Esophagus squamous epithelium (tissue), 5 donors: ENCODE results near the gene PRKAR1B. TPM values are rescaled to one million over a fixed set of nuclear protein-coding genes. Genes with fewer than 3 reads are reported as not detected.

ENCODE experiments used
- DNase-seq: peaks from one replicate; lab custom pipeline; 2025; lab: John Stamatoyannopoulos, UW
- H3K27ac ChIP-seq, 4 donors: fragments of 200-600 bp; sonication (generic); one replicate each; pipeline ENCODE4 v1.5.1; 2016 to 2019; ENCODE audit warnings: mild to moderate bottlenecking in 1 of 4
- H3K27me3 ChIP-seq, 4 donors: fragments of 200-600 bp; sonication (generic); 1 replicate in 3 of 4; 2 replicates in 1 of 4; pipeline versions ENCODE4 v1.5.1 to v1.6.0; 2017 to 2021; ENCODE audit warnings: antibody characterized with exemption in 1 of 4
- H3K36me3 ChIP-seq, 3 donors: fragments of 200-600 bp; sonication (generic); one replicate each; pipeline ENCODE4 v1.5.1; 2016 to 2019
- H3K4me1 ChIP-seq, 3 donors: fragments of 200-600 bp; sonication (generic); one replicate each; pipeline ENCODE4 v1.5.1; 2017 to 2019
- H3K4me3 ChIP-seq, 4 donors: fragments of 200-600 bp; sonication (generic); 1 replicate in 3 of 4; 2 replicates in 1 of 4; pipeline ENCODE4 v1.5.1; 2016 to 2019; ENCODE audit warnings: mild to moderate bottlenecking in 2 of 4, moderate library complexity in 1 of 4
- H3K9me3 ChIP-seq, 3 donors: fragments of 200-600 bp; sonication (generic); one replicate each; pipeline ENCODE4 v1.5.1; 2016 to 2019
- POLR2A ChIP-seq, 4 donors: fragments of 450-650 bp; IDR thresholded peaks; one replicate each; pipeline ENCODE4 v1.6.1; 2017; ENCODE audit warnings: antibody characterized with exemption in 4 of 4, mild to moderate bottlenecking in 4 of 4, moderate library complexity in 3 of 4
- WGBS, 2 donors: methylation state at CpG; one replicate each; pipeline ENCODE4 v1.1.5; 2018; 5-methylcytosine and 5-hydroxymethylcytosine counted together
- intact Hi-C: fragments of 100-400 bp; cut with DNase I; formaldehyde crosslinking; loops from one replicate; pipeline ENCODE4 v1.15.0; 2022
- total RNA-seq, 4 donors: library from RNA; depleted of rRNA; stranded (reverse); fragments of >200 nt; gene quantifications; one replicate each; pipeline ENCODE4 v1.1.0, GENCODE V29; 2016
- TF ChIP-seq, protein P1 (sequence below), 6 experiments: fragments of 450-650 bp in 4 of 6; fragments of 200-600 bp in 2 of 6; sonication (generic) in 2 of 6; IDR thresholded peaks; one replicate each; pipeline ENCODE4 v1.5.1; 2016 to 2019; ENCODE audit warnings: antibody characterized with exemption in 6 of 6, mild to moderate bottlenecking in 4 of 6, moderate library complexity in 4 of 6
- donor health status: DM: yes; HTN: yes; CAD: no.

PRKAR1B gene
- total RNA-seq, 4 donors from 2014 or later: 10.2 to 13.1 (median 12.5) TPM

DNA sequence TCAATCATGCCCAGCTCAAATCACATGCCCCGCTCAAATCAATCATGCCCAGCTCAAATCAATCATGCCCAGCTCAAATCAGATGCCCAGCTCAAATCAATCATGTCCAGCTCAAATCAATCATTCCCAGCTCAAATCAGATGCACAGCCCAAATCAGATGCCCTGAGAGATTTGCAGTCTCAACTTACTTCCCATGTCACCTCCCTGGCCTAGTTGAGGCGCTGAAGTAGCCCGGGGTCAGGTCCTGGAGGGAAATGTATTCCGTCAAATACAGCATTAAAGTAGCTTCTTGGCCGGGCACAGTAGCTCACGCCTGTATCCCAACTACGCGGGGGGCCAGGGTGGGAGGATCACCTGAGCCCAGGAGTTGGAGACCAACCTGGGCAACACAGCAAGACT lies 15.7 kb upstream of the PRKAR1B start:
- no peaks in the 10 kb centered on the region for H3K27me3 ChIP-seq
- 83% methylated on average over 7 of the region's 8 CpGs; no CpG with 5 or more reads in 1 of the 2 donors for WGBS, 2 donors
- no peak for DNase-seq
- TF ChIP-seq POLR2A (IDR thresholded peaks at IDR 0.05): no peak
- TF ChIP-seq, protein P1, sequence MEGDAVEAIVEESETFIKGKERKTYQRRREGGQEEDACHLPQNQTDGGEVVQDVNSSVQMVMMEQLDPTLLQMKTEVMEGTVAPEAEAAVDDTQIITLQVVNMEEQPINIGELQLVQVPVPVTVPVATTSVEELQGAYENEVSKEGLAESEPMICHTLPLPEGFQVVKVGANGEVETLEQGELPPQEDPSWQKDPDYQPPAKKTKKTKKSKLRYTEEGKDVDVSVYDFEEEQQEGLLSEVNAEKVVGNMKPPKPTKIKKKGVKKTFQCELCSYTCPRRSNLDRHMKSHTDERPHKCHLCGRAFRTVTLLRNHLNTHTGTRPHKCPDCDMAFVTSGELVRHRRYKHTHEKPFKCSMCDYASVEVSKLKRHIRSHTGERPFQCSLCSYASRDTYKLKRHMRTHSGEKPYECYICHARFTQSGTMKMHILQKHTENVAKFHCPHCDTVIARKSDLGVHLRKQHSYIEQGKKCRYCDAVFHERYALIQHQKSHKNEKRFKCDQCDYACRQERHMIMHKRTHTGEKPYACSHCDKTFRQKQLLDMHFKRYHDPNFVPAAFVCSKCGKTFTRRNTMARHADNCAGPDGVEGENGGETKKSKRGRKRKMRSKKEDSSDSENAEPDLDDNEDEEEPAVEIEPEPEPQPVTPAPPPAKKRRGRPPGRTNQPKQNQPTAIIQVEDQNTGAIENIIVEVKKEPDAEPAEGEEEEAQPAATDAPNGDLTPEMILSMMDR (IDR thresholded peaks at IDR 0.05): no peak
- intact Hi-C loops: no loop called here
- peak overlapping the region in 2 of 4 donors; percentile 42 to 51 for H3K27ac ChIP-seq
- no peaks in the 10 kb centered on the region for H3K9me3 ChIP-seq
- no peak overlapping the region for H3K4me3 ChIP-seq
- peaks cover 13 to 57% (median 17%) of the 10 kb centered on the region in 3 donors for H3K36me3 ChIP-seq
- peaks cover 0 to 19% (median 0%) of the 10 kb centered on the region in 3 donors for H3K4me1 ChIP-seq

DNA sequence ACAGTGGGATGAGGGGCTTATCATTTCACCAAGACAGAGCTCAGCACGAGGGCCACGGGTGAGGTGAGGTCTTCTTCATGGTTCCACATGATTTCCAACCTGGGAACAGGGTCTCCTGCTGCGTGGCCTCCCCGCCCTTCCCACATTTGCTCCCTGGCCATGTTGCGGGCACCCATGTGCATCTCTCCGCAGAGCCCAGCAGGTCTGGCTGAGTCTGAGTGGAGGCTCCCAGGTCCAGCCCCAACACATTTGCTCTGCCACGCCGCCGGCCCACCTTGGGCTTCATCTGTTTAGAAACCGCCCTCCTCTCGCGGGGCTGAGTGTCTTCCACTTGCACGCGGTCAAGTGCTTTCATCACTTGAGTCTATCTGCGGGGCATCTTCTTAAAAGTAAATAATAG lies 14.8 kb upstream of the PRKAR1B start:
- Histone ChIP-seq H3K27me3 (no peaks in the 10 kb centered on the region), H3K36me3 (peaks cover 13 to 57% (median 17%) of the 10 kb centered on the region in 3 donors), H3K4me3 (no peak overlapping the region), H3K9me3 (no peaks in the 10 kb centered on the region), H3K4me1 (peaks cover 0 to 19% (median 0%) of the 10 kb centered on the region in 3 donors), H3K27ac (no peak overlapping the region)
- intact Hi-C loops: no loop called here
- no peak for DNase-seq
- TF ChIP-seq, protein P1 (IDR thresholded peaks at IDR 0.05): no peak
- no peak for TF ChIP-seq POLR2A (IDR thresholded peaks at IDR 0.05)
- WGBS, 2 donors: 88 to 96% methylated on average over 12 to 13 of the region's 15 CpGs

DNA sequence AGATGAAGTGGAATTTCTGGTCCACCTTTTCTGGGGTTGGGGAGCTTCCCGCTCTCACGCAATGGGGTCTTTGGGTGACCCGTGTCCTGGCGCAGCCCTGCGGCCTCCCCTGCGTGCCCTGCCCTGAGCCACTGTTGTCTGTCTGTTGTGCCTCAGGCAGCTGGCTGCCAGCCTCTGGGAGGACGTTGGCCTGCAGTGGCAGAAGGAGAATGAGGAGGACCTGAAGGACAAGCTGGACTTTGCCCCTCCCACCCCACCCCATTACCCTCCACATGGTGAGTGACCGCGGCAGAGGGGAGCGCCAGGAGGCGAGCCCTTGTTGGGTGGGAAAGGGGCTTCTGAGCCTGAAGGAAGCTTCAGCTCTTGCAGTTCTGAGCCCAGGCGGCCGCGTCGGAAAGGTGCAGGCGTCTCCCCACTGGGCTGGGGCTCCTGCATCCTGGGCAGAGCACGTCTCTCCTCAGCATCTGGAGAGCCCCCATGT lies 14.2 kb upstream of the PRKAR1B start:
- H3K9me3 ChIP-seq: no peaks in the 10 kb centered on the region
- WGBS, 2 donors: 98 to 100% methylated on average over 1 to 8 of the region's 17 CpGs
- H3K27ac ChIP-seq: no peak overlapping the region
- no peaks in the 10 kb centered on the region for H3K27me3 ChIP-seq
- H3K4me3 ChIP-seq: no peak overlapping the region
- peaks cover 0 to 19% (median 0%) of the 10 kb centered on the region in 3 donors for H3K4me1 ChIP-seq
- intact Hi-C loops: no loop called here
- DNase-seq: no peak
- peaks cover 13 to 57% (median 17%) of the 10 kb centered on the region in 3 donors for H3K36me3 ChIP-seq
- TF ChIP-seq, protein P1 (IDR thresholded peaks at IDR 0.05): no peak
- no peak for TF ChIP-seq POLR2A (IDR thresholded peaks at IDR 0.05)

DNA sequence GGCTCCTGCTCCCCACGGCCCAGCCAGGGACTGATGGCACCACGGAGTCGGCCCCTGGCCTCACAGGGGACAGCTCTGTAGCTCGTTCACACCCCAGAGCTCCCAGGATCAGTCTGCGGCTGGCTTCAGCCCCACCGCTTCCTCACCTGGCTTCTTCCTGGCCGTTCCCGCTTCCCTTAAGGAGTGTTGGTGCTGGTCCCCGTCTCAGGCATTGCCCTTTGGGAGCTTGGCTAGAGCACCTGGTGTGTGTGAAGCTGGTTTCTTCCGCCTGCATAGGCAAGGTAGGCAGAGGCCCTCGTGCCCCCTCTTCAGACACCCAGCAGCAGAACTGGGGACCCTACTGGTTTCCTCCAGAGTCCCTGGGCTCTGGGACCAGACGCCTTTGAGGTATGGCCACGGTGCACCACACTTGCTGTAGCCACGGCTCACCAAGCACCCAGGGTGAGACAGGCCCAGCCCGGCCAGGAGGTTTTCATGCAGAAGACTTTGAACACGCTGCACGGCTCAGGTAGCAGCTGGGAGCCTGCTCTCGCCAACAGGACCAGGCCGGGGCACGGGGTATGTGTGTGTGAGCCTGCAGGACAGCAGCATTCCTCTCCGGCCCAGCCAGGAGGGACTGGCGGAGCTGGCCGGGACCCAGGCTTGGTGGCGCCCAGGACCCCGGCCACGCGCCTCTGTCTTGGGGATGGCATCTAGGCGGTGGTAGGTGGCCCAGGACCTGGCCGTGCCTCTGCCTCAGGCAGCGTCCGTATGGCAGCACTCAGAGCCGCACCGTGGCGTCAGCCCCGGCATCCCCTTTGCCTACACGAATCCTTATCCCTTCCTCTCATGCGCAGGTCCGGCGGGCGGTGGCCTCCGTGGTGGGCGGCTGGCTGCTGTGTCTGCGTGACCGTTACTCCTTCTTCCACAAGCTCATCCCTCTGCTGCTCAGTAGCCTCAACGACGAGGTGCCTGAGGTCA lies 13.2 kb upstream of the PRKAR1B start:
- TF ChIP-seq, protein P1 (IDR thresholded peaks at IDR 0.05): no peak
- TF ChIP-seq POLR2A (IDR thresholded peaks at IDR 0.05): no peak
- no peak for DNase-seq
- intact Hi-C loops: loop anchor here (10.0 kb wide), 1 partner anchor 195 kb away; no protein-coding TSS in a partner anchor
- no peak overlapping the region for H3K4me3 ChIP-seq
- H3K27ac ChIP-seq: no peak overlapping the region
- H3K9me3 ChIP-seq: no peaks in the 10 kb centered on the region
- peaks cover 13 to 53% (median 17%) of the 10 kb centered on the region in 3 donors for H3K36me3 ChIP-seq
- H3K27me3 ChIP-seq: no peaks in the 10 kb centered on the region
- 95 to 98% methylated on average over 8 of the region's 46 CpGs for WGBS, 2 donors
- H3K4me1 ChIP-seq: peaks cover 0 to 19% (median 0%) of the 10 kb centered on the region in 3 donors
